Sigmoid colon (tissue), 4 donors: ENCODE results near the gene DTX3L.

Experiments
- EP300 ChIP-seq, 4 donors: sonication (generic); formaldehyde crosslinking; IDR thresholded peaks; one replicate each; pipeline ENCODE4 v1.6.1; 2017; ENCODE audit warnings: antibody characterized with exemption in 4 of 4
- POLR2A ChIP-seq, 2 donors: fragments of 450-650 bp; IDR thresholded peaks; one replicate each; pipeline ENCODE4 v1.6.1; 2016; ENCODE audit warnings: antibody characterized with exemption in 2 of 2, mild to moderate bottlenecking in 2 of 2, moderate library complexity in 2 of 2
- POLR2AphosphoS5 ChIP-seq, 4 donors: sonication (generic); formaldehyde crosslinking; IDR thresholded peaks; one replicate each; pipeline ENCODE4 v1.6.1; 2017; ENCODE audit warnings: antibody characterized with exemption in 4 of 4
- TF ChIP-seq, protein P1 (sequence below), 4 experiments: fragments of 450-650 bp in 3 of 4; fragments of 200-600 bp in 1 of 4; IDR thresholded peaks; one replicate each; pipeline ENCODE4 v1.5.1; 2016 to 2019; ENCODE audit warnings: antibody characterized with exemption in 4 of 4, mild to moderate bottlenecking in 3 of 4, moderate library complexity in 2 of 4

DNA sequence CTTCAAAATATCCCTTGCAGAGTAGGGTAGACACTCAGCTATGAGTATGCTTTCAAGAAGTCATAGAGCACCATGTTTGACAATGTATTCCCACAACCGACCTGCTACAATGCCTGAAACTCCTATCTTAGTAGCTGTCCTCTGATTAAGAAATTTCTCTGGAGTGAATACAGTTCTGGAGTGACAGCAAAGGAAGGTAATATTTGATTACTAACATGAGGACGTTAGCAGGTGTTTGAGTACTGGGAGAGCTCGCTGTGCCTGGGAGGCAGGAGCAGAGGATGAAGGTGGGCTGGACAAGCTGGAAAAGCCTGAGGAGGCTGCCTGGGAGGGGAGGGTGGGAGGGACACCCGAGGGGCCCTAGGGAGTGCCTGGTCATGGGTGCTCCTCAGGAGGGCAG is 56.3 kb downstream of the DTX3L start:
- TF ChIP-seq, protein P1, sequence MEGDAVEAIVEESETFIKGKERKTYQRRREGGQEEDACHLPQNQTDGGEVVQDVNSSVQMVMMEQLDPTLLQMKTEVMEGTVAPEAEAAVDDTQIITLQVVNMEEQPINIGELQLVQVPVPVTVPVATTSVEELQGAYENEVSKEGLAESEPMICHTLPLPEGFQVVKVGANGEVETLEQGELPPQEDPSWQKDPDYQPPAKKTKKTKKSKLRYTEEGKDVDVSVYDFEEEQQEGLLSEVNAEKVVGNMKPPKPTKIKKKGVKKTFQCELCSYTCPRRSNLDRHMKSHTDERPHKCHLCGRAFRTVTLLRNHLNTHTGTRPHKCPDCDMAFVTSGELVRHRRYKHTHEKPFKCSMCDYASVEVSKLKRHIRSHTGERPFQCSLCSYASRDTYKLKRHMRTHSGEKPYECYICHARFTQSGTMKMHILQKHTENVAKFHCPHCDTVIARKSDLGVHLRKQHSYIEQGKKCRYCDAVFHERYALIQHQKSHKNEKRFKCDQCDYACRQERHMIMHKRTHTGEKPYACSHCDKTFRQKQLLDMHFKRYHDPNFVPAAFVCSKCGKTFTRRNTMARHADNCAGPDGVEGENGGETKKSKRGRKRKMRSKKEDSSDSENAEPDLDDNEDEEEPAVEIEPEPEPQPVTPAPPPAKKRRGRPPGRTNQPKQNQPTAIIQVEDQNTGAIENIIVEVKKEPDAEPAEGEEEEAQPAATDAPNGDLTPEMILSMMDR (IDR thresholded peaks at IDR 0.05), result no peak
- TF ChIP-seq POLR2AphosphoS5 (IDR thresholded peaks at IDR 0.05) (no peak), EP300 (IDR thresholded peaks at IDR 0.05) (no peak), POLR2A (IDR thresholded peaks at IDR 0.05) (no peak)
